ENCODE measurements around the gene RNASE4. TPM values are rescaled to one million over a fixed set of nuclear protein-coding genes. Genes with fewer than 3 reads are reported as not detected.

Gene RNASE4
- total and polyA plus RNA-seq, 2 experiments from 2014 or later: 7.2 to 9.1 TPM

DNA sequence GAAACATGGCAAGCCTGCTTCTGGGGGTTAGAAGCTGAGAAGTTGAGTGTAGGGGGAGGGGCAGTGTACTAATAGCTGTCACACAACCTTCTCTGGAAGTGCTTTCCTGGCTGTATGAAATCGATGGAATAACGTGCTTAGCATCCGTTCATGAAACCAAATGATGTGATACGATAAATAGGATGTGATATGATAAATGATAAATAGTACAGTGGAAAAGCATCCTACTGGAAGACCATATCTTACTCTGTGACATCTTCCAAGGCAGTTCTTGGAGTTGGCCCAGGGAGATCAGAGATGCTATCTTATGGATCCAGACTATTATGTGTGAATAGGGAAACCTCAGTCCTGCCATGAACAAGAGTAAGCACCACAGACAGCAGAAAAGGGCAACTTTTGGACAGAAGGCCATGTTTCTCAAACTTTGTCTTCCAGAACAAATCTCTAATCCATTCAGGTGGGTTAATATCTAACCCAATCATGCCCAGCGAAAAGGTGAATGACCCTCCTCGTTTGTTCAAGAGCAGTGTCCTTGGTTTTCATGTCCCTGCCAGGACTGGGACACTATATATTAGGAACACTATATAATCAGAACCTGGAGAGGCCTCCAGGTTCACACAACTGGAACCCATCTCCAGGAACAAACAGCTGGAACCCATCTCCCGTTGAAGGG lies 3.9 kb downstream of the RNASE4 start, which contains the start of gene ANG:
ANG (plus strand) TSS at position 598 of the 673 bp plus-strand sequence. CDS start 4,801 bp downstream, outside the sequence.
- Histone ChIP-seq H3K9me3 (ENCODE audit: low read depth) (no peaks in the 10 kb centered on the region), H3K4me3 (no peak within 1 kb of the TSS), H3K27me3 (no peaks in the 10 kb centered on the region), H3K4me1 (ENCODE audit: low read depth) (no peaks in the 10 kb centered on the region), H3K36me3 (no peaks in the 10 kb centered on the region), H3K27ac (no peak within 1 kb of the TSS)
- DNase-seq (ENCODE audit: low read depth in 1 of 2, low spot score in 1 of 2): no peak
- TF ChIP-seq, protein P1, sequence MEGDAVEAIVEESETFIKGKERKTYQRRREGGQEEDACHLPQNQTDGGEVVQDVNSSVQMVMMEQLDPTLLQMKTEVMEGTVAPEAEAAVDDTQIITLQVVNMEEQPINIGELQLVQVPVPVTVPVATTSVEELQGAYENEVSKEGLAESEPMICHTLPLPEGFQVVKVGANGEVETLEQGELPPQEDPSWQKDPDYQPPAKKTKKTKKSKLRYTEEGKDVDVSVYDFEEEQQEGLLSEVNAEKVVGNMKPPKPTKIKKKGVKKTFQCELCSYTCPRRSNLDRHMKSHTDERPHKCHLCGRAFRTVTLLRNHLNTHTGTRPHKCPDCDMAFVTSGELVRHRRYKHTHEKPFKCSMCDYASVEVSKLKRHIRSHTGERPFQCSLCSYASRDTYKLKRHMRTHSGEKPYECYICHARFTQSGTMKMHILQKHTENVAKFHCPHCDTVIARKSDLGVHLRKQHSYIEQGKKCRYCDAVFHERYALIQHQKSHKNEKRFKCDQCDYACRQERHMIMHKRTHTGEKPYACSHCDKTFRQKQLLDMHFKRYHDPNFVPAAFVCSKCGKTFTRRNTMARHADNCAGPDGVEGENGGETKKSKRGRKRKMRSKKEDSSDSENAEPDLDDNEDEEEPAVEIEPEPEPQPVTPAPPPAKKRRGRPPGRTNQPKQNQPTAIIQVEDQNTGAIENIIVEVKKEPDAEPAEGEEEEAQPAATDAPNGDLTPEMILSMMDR (IDR thresholded peaks at IDR 0.05; ENCODE audit: low read depth, low read length): no peak

DNA sequence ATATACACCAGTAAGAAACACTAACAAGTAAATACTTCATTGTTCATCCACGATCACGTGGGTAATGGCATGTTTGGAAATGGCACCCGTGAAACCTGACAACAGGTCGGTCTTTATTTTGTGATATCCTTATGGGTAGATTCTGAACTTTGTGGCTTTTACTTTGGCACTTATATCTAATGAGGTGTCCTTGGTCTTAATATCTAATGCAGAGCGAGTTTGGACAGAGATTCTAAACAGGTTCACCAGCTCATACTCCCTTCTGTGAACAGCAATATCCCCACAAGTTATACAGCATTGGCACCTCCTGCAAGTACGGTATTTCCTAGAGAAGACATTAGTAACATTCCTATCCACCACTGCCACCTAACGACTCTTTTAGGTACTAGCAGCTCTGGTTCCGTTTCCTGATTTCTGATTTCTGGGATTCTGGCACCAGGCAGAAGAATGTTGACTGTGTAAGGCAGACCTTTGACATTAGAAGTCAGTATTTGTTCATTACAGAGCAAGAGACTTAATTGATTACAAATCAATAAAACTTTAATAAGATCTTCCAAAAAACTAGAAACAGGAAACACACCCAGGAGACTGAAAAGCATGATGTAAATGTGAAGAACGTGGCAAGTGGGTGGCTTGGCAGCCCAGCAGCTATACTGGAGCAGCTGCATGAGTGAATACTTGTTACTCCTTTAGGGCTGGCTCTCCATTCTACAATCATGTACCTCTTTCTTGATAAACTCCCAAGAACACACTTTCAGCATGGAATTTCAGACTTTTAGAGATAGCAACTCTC lies 6.7 kb downstream of the RNASE4 start:
- Histone ChIP-seq H3K9me3 (ENCODE audit: low read depth) (no peaks in the 10 kb centered on the region), H3K4me3 (no peak overlapping the region), H3K36me3 (no peaks in the 10 kb centered on the region), H3K4me1 (ENCODE audit: low read depth) (no peaks in the 10 kb centered on the region), H3K27me3 (no peaks in the 10 kb centered on the region), H3K27ac (no peak overlapping the region)
- TF ChIP-seq, protein P1 (IDR thresholded peaks at IDR 0.05; ENCODE audit: low read depth, low read length): peak; percentile 89
- peak; percentile 81 to 84 for DNase-seq (ENCODE audit: low read depth in 1 of 2, low spot score in 1 of 2)

DNA sequence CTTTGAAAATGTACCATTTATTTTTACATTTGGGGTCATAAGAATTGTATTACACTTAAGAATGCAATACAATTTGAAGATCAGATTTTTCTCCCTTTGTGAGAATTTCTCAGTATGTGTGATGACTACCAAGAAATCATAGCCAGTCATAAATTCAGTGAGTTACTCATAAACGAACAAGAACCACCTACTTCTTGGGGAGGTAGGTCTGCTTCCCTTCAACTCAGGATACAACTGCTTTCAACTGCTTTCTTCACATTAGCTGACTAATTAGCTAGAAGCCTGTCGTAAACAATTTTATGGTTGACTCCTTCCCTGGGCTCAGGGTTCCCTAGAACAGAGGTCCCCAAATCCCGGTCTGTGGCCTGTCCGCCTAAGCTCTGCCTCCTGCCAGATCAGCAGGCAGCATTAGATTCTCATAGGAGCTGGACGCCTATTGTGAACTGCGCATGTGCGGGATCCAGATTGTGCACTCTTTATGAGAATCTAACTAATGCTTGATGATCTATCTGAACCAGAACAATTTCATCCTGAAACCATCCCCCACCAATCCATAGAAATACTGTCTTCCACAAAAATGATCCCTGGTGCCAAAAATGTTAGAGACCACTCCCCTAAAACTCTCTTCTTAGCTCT lies 7.9 kb downstream of the RNASE4 start:
- Histone ChIP-seq H3K36me3 (no peaks in the 10 kb centered on the region), H3K27ac (no peak overlapping the region), H3K4me1 (ENCODE audit: low read depth) (no peaks in the 10 kb centered on the region), H3K4me3 (no peak overlapping the region), H3K27me3 (no peaks in the 10 kb centered on the region), H3K9me3 (ENCODE audit: low read depth) (no peaks in the 10 kb centered on the region)
- no peak for DNase-seq (ENCODE audit: low read depth in 1 of 2, low spot score in 1 of 2)
- TF ChIP-seq, protein P1 (IDR thresholded peaks at IDR 0.05; ENCODE audit: low read depth, low read length): no peak

DNA sequence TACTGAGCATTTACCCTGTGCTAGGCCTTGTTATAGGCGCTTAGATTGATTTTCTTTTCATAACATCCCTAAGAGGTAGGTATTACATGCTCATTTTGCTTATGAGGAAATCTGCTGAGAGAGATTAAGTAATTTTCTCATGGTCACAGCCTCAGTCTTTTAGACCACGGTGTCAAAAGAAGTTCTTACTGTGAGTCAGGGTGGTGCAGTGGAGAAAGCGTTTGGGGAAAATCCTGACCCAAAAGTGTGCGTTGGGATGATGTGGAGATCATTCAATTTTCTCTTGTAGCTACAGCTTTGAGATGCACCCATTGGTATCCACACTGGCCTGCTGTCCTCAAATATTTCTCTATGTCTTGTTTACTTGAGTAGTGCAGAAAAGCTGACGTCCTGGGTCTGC lies 12.4 kb downstream of the RNASE4 start:
- Histone ChIP-seq H3K27me3 (no peaks in the 10 kb centered on the region), H3K4me1 (ENCODE audit: low read depth) (no peaks in the 10 kb centered on the region), H3K36me3 (no peaks in the 10 kb centered on the region), H3K27ac (no peak overlapping the region), H3K4me3 (no peak overlapping the region), H3K9me3 (ENCODE audit: low read depth) (no peaks in the 10 kb centered on the region)
- no peak for DNase-seq (ENCODE audit: low read depth in 1 of 2, low spot score in 1 of 2)
- TF ChIP-seq, protein P1 (IDR thresholded peaks at IDR 0.05; ENCODE audit: low read depth, low read length): no peak

DNA sequence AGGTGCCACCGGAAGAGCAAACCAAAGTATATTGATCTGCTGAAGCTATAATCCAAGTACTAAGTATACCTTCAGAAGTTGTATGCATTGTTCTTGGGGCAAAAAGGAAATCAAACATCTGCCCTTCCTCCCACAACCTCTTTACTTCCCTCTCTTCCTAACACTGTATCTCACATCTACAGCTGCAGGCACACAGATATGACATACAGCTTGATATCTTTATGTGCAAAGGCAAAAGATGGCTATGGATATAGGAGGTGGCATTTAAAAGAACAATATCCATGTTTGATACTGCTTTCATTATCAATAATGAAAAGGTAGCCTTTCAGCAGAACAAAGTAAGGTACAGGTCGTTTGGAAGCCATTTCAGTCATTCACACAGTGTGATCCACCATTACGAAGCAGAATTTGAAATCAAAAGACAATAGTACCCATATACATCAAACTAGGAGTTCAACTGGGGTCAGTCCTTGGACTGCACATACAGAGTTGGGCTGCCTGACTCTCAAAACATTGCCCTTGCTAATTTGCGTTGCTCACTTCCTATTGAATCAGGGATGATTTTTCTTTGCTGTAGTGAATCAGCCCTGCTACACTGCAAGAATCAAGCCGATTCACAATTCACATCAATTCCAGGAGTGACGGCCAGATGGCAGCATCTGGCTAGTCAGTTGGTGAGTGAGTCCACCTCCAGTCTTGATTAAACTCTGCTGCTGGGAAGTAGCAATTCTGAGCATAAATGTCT lies 13.1 kb downstream of the RNASE4 start:
- TF ChIP-seq, protein P1 (IDR thresholded peaks at IDR 0.05; ENCODE audit: low read depth, low read length): peak; percentile 84
- DNase-seq (ENCODE audit: low read depth in 1 of 2, low spot score in 1 of 2): peak; percentile 68 to 85

More for the DNA sequence above, 13.1 kb downstream of the RNASE4 start:
- Histone ChIP-seq H3K27me3 (no peaks in the 10 kb centered on the region), H3K27ac (no peak overlapping the region), H3K4me1 (ENCODE audit: low read depth) (no peaks in the 10 kb centered on the region), H3K9me3 (ENCODE audit: low read depth) (no peaks in the 10 kb centered on the region), H3K4me3 (no peak overlapping the region), H3K36me3 (no peaks in the 10 kb centered on the region)

Measured in cardiac muscle cell (in vitro differentiated cells and primary cell).